ENCODE data around the gene GUCY1B1. TPM values are rescaled to one million over a fixed set of nuclear protein-coding genes. Genes with fewer than 3 reads are reported as not detected.

The GUCY1B1 gene
- total RNA-seq, 1 experiment from 2014 or later = not detected

GRCh38 chr4:155741546-155741945, 17.3 kb upstream of the GUCY1B1 start:
- Mint-ChIP-seq H3K4me3 (ENCODE audit: unreplicated experiment) (no peak overlapping the region), H3K36me3 (ENCODE audit: insufficient read depth, unreplicated experiment) (no peaks in the 10 kb centered on the region), H3K27me3 (ENCODE audit: insufficient read depth, unreplicated experiment) (no peaks in the 10 kb centered on the region), H3K9me3 (ENCODE audit: unreplicated experiment) (no peaks in the 10 kb centered on the region), H3K27ac (ENCODE audit: low read depth, unreplicated experiment) (no peak overlapping the region), H3K4me1 (ENCODE audit: insufficient read depth, unreplicated experiment) (no peaks in the 10 kb centered on the region)
- intact Hi-C loops (cut with micrococcal nuclease) = no loop called here
- BruUV-seq (replicated peaks) = no TSS peak
- DNase-seq (ENCODE audit: unreplicated experiment) = no peak
- TF ChIP-seq CTCF (IDR thresholded peaks at IDR 0.05; ENCODE audit: unreplicated experiment) = no peak
- ChIA-PET POLR2A (interaction anchor here (1.5 kb wide), 1 partner anchor 11 kb away, joined by 3 read pairs; no protein-coding TSS in a partner anchor), CTCF (interaction anchor here (0.6 kb wide), 1 partner anchor 77 kb away, joined by 3 read pairs; no protein-coding TSS in a partner anchor)

GRCh38 chr4:155742310-155743015, 16.4 kb upstream of the GUCY1B1 start:
- no peak for TF ChIP-seq CTCF (IDR thresholded peaks at IDR 0.05; ENCODE audit: unreplicated experiment)
- no peaks in the 10 kb centered on the region for H3K4me1 Mint-ChIP-seq (ENCODE audit: insufficient read depth, unreplicated experiment)
- BruUV-seq (replicated peaks) = no TSS peak
- no peaks in the 10 kb centered on the region for H3K36me3 Mint-ChIP-seq (ENCODE audit: insufficient read depth, unreplicated experiment)
- H3K27me3 Mint-ChIP-seq (ENCODE audit: insufficient read depth, unreplicated experiment) = no peaks in the 10 kb centered on the region
- H3K27ac Mint-ChIP-seq (ENCODE audit: low read depth, unreplicated experiment) = no peak overlapping the region
- ChIA-PET POLR2A (interaction anchor here (1.5 kb wide), 1 partner anchor 10 kb away, joined by 3 read pairs; no protein-coding TSS in a partner anchor), CTCF (no interaction called here)
- no peak overlapping the region for H3K4me3 Mint-ChIP-seq (ENCODE audit: unreplicated experiment)
- DNase-seq (ENCODE audit: unreplicated experiment) = no peak
- H3K9me3 Mint-ChIP-seq (ENCODE audit: unreplicated experiment) = no peaks in the 10 kb centered on the region
- intact Hi-C loops (cut with micrococcal nuclease) = no loop called here

GRCh38 chr4:155745984-155746383, 12.8 kb upstream of the GUCY1B1 start:
- no TSS peak for BruUV-seq (replicated peaks)
- no peaks in the 10 kb centered on the region for H3K36me3 Mint-ChIP-seq (ENCODE audit: insufficient read depth, unreplicated experiment)
- no peaks in the 10 kb centered on the region for H3K4me1 Mint-ChIP-seq (ENCODE audit: insufficient read depth, unreplicated experiment)
- TF ChIP-seq CTCF (IDR thresholded peaks at IDR 0.05; ENCODE audit: unreplicated experiment) = no peak
- ChIA-PET CTCF (no interaction called here), POLR2A (no interaction called here)
- intact Hi-C loops (cut with micrococcal nuclease) = no loop called here
- H3K27ac Mint-ChIP-seq (ENCODE audit: low read depth, unreplicated experiment) = no peak overlapping the region
- H3K9me3 Mint-ChIP-seq (ENCODE audit: unreplicated experiment) = no peaks in the 10 kb centered on the region
- DNase-seq (ENCODE audit: unreplicated experiment) = no peak
- H3K27me3 Mint-ChIP-seq (ENCODE audit: insufficient read depth, unreplicated experiment) = no peaks in the 10 kb centered on the region
- H3K4me3 Mint-ChIP-seq (ENCODE audit: unreplicated experiment) = no peak overlapping the region

- Mint-ChIP-seq H3K4me3 (ENCODE audit: unreplicated experiment) (no peak overlapping the region), H3K27me3 (ENCODE audit: insufficient read depth, unreplicated experiment) (no peaks in the 10 kb centered on the region), H3K9me3 (ENCODE audit: unreplicated experiment) (no peaks in the 10 kb centered on the region), H3K27ac (ENCODE audit: low read depth, unreplicated experiment) (no peak overlapping the region), H3K4me1 (ENCODE audit: insufficient read depth, unreplicated experiment) (no peaks in the 10 kb centered on the region), H3K36me3 (ENCODE audit: insufficient read depth, unreplicated experiment) (no peaks in the 10 kb centered on the region)
- DNase-seq (ENCODE audit: unreplicated experiment) = no peak
- intact Hi-C loops (cut with micrococcal nuclease) = no loop called here
- BruUV-seq (replicated peaks) = no TSS peak
- TF ChIP-seq CTCF (IDR thresholded peaks at IDR 0.05; ENCODE audit: unreplicated experiment) = no peak
- POLR2A ChIA-PET = interaction anchor here (0.6 kb wide), 1 partner anchor 62 kb away, joined by 4 read pairs; no protein-coding TSS in a partner anchor
- CTCF ChIA-PET = no interaction called here
Observed at GRCh38 chr4:155748039-155748438, 10.8 kb upstream of the GUCY1B1 start.
